Measurements from ENCODE around the gene RTEL1.

Gene RTEL1

GRCh38 chr20:63697357-63697867, 39.3 kb downstream of the RTEL1 start:
- TF ChIP-seq ZNF8 (CRISPR knock-in tag; IDR thresholded peaks at IDR 0.05) (no peak), SNAI2 (CRISPR knock-in tag; IDR thresholded peaks at IDR 0.05) (no peak), BACH2 (CRISPR knock-in tag; IDR thresholded peaks at IDR 0.05; ENCODE audit: borderline replicate concordance) (no peak), PATZ1 (CRISPR knock-in tag; IDR thresholded peaks at IDR 0.05; ENCODE audit: borderline replicate concordance) (no peak), ARNTL (CRISPR knock-in tag; IDR thresholded peaks at IDR 0.05; ENCODE audit: borderline replicate concordance, low read depth) (no peak), ZNF565 (CRISPR knock-in tag; conservative IDR thresholded peaks at IDR 0.05; ENCODE audit: low read depth) (no peak), GLIS3 (CRISPR knock-in tag; IDR thresholded peaks at IDR 0.05) (no peak)
- peak; percentile 0; the same call in 1 of the 3 replicates for ATAC-seq

- no peak for ATAC-seq
- TF ChIP-seq TOX (CRISPR knock-in tag; IDR thresholded peaks at IDR 0.05; ENCODE audit: borderline replicate concordance) (no peak), POU6F1 (CRISPR knock-in tag; IDR thresholded peaks at IDR 0.05; ENCODE audit: borderline replicate concordance, low read depth) (no peak), BACH2 (CRISPR knock-in tag; IDR thresholded peaks at IDR 0.05; ENCODE audit: borderline replicate concordance) (no peak), ARNTL (CRISPR knock-in tag; IDR thresholded peaks at IDR 0.05; ENCODE audit: borderline replicate concordance, low read depth) (no peak), ZNF70 (CRISPR knock-in tag; IDR thresholded peaks at IDR 0.05) (no peak), RARB (CRISPR knock-in tag; IDR thresholded peaks at IDR 0.05) (no peak), ESRRG (CRISPR knock-in tag; IDR thresholded peaks at IDR 0.05) (no peak), PPARA (CRISPR knock-in tag; IDR thresholded peaks at IDR 0.05; ENCODE audit: borderline replicate concordance) (no peak), PATZ1 (CRISPR knock-in tag; IDR thresholded peaks at IDR 0.05; ENCODE audit: borderline replicate concordance) (no peak)
Measured at GRCh38 chr20:63697868-63698545, 39.9 kb downstream of the RTEL1 start.

GRCh38 chr20:63698739-63699465, 40.8 kb downstream of the RTEL1 start:
- no peak for TF ChIP-seq ZNF565 (CRISPR knock-in tag; conservative IDR thresholded peaks at IDR 0.05; ENCODE audit: low read depth)
- TF ChIP-seq ZC3H10 (CRISPR knock-in tag; IDR thresholded peaks at IDR 0.05) = no peak
- TF ChIP-seq ZNF8 (CRISPR knock-in tag; IDR thresholded peaks at IDR 0.05) = 0 out of 2 replicates have a peak, but pooled peaks have one; percentile 18
- TF ChIP-seq GLIS3 (CRISPR knock-in tag; IDR thresholded peaks at IDR 0.05) = peak; percentile 10; the same call in 1 of the 2 replicates
- TF ChIP-seq RARB (CRISPR knock-in tag; IDR thresholded peaks at IDR 0.05) = no peak
- 0 out of 2 replicates have a peak, but pooled peaks have one; percentile 21 for TF ChIP-seq PATZ1 (CRISPR knock-in tag; IDR thresholded peaks at IDR 0.05; ENCODE audit: borderline replicate concordance)
- ATAC-seq = peak; percentile 67

- ATAC-seq = peak; percentile 18; the same call in 2 of the 3 replicates
- TF ChIP-seq OSR1 (CRISPR knock-in tag; IDR thresholded peaks at IDR 0.05) (no peak), SNAI2 (CRISPR knock-in tag; IDR thresholded peaks at IDR 0.05) (no peak), BACH2 (CRISPR knock-in tag; IDR thresholded peaks at IDR 0.05; ENCODE audit: borderline replicate concordance) (no peak), CREB5 (CRISPR knock-in tag; IDR thresholded peaks at IDR 0.05; ENCODE audit: low read depth) (no peak), TOX (CRISPR knock-in tag; IDR thresholded peaks at IDR 0.05; ENCODE audit: borderline replicate concordance) (no peak), ZFP3 (CRISPR knock-in tag; IDR thresholded peaks at IDR 0.05) (no peak), ZFP30 (CRISPR knock-in tag; IDR thresholded peaks at IDR 0.05) (no peak), ZNF565 (CRISPR knock-in tag; conservative IDR thresholded peaks at IDR 0.05; ENCODE audit: low read depth) (no peak), PATZ1 (CRISPR knock-in tag; IDR thresholded peaks at IDR 0.05; ENCODE audit: borderline replicate concordance) (no peak), RARB (CRISPR knock-in tag; IDR thresholded peaks at IDR 0.05) (no peak), CSRNP3 (CRISPR knock-in tag; IDR thresholded peaks at IDR 0.05) (no peak)
Measured at GRCh38 chr20:63699466-63700198, 41.5 kb downstream of the RTEL1 start.

All from SK-N-SH treated with all-trans-retinoic acid at 6 μM for 48 hours (cell line).